RWPE2 (cell line): ENCODE data around the gene LRP10.
"Not testable (repeated sequence)": the region's sequence is repeated elsewhere in the genome, so short reads cannot be mapped to it uniquely, and the experiment has no call there.

Experiments
- ATAC-seq: fragments of 200-7000 bp; cut with Tn5 transposase; 3 replicates; pipeline ENCODE4 v1.9.1; 2021; ENCODE audit warnings: low read depth
- DNase-seq: peaks from one replicate; pipeline ENCODE4 v3.0.0-alpha.2; 2020; ENCODE audit warnings: low spot score
- H3K27ac ChIP-seq: fragments of 450-650 bp; 2 replicates; pipeline ENCODE4 v1.5.1; 2017; ENCODE audit warnings: mild to moderate bottlenecking; ENCODE audit not compliant: poor library complexity, severe bottlenecking
- H3K27me3 ChIP-seq: fragments of 250-450 bp; sonication (Bioruptor Pico); 2 replicates; pipeline ENCODE4 v1.5.1; 2021; ENCODE audit warnings: mild to moderate bottlenecking, moderate library complexity; ENCODE audit not compliant: insufficient read depth, poor library complexity, severe bottlenecking
- H3K36me3 ChIP-seq: fragments of 250-450 bp; sonication (Bioruptor Pico); 2 replicates; pipeline ENCODE4 v1.5.1; 2020; ENCODE audit warnings: low read depth, mild to moderate bottlenecking, moderate library complexity
- H3K4me1 ChIP-seq: fragments of 250-450 bp; sonication (Bioruptor Pico); 2 replicates; pipeline ENCODE4 v1.5.1; 2021; ENCODE audit warnings: mild to moderate bottlenecking, moderate library complexity; ENCODE audit not compliant: insufficient read depth, poor library complexity, severe bottlenecking
- H3K4me3 ChIP-seq: fragments of 250-450 bp; sonication (Bioruptor Pico); 2 replicates; pipeline ENCODE4 v1.5.1; 2021; ENCODE audit warnings: mild to moderate bottlenecking, moderate library complexity; ENCODE audit not compliant: severe bottlenecking
- H3K9me3 ChIP-seq: fragments of 250-450 bp; sonication (Bioruptor Pico); 2 replicates; pipeline ENCODE4 v1.5.1; 2021; ENCODE audit warnings: mild to moderate bottlenecking, moderate library complexity; ENCODE audit not compliant: severe bottlenecking
- TF ChIP-seq, protein P1 (sequence below): fragments of 450-650 bp; IDR thresholded peaks from one replicate; pipeline ENCODE4 v1.5.1; 2017; ENCODE audit warnings: mild to moderate bottlenecking, moderate library complexity; ENCODE audit not compliant: poor library complexity, severe bottlenecking

Gene LRP10, protein sequence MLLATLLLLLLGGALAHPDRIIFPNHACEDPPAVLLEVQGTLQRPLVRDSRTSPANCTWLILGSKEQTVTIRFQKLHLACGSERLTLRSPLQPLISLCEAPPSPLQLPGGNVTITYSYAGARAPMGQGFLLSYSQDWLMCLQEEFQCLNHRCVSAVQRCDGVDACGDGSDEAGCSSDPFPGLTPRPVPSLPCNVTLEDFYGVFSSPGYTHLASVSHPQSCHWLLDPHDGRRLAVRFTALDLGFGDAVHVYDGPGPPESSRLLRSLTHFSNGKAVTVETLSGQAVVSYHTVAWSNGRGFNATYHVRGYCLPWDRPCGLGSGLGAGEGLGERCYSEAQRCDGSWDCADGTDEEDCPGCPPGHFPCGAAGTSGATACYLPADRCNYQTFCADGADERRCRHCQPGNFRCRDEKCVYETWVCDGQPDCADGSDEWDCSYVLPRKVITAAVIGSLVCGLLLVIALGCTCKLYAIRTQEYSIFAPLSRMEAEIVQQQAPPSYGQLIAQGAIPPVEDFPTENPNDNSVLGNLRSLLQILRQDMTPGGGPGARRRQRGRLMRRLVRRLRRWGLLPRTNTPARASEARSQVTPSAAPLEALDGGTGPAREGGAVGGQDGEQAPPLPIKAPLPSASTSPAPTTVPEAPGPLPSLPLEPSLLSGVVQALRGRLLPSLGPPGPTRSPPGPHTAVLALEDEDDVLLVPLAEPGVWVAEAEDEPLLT

DNA sequence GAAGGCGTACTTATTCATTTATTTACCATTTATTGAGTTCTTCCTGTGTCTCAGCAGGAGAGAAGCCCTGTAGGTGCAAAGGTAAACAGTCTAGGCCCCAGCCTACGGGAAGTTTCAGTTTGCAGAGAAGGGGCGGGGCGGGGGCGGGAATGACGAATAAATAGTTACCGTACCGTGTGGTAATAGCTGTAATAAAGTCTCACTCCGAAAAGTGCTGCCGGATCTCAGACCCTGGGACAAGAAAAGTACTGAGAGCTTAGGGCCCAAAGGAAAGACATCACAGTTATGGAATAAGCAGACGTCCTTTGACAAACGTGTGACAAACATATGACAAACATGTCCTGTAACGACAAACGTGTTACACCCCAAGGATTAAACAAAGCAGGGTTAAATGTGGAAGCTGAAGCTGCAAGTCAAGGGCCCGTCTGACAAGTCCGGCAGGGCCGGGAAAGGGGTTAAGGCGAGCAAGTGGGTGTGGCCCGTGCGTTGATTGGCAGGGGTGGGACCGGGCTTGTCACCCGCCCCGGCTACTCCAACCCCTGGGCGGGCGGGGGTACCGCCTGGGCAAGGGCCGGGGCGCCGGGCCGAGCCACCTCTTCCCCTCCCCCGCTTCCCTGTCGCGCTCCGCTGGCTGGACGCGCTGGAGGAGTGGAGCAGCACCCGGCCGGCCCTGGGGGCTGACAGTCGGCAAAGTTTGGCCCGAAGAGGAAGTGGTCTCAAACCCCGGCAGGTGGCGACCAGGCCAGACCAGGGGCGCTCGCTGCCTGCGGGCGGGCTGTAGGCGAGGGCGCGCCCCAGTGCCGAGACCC lies at the start of gene LRP10:
Gene LRP10 (plus strand): TSS at position 517 of the 809 bp plus-strand sequence. CDS start 564 bp downstream, outside the sequence.
- DNase-seq (peak; percentile 96), ATAC-seq (peak; percentile 82)
- peaks cover 34% of the 10 kb centered on the region for H3K36me3 ChIP-seq
- no peaks in the 10 kb centered on the region for H3K27me3 ChIP-seq
- no peaks in the 10 kb centered on the region for H3K9me3 ChIP-seq
- H3K27ac ChIP-seq, result peak within 1 kb of the TSS; percentile 91
- peaks cover 9% of the 10 kb centered on the region for H3K4me1 ChIP-seq
- TF ChIP-seq, protein P1, sequence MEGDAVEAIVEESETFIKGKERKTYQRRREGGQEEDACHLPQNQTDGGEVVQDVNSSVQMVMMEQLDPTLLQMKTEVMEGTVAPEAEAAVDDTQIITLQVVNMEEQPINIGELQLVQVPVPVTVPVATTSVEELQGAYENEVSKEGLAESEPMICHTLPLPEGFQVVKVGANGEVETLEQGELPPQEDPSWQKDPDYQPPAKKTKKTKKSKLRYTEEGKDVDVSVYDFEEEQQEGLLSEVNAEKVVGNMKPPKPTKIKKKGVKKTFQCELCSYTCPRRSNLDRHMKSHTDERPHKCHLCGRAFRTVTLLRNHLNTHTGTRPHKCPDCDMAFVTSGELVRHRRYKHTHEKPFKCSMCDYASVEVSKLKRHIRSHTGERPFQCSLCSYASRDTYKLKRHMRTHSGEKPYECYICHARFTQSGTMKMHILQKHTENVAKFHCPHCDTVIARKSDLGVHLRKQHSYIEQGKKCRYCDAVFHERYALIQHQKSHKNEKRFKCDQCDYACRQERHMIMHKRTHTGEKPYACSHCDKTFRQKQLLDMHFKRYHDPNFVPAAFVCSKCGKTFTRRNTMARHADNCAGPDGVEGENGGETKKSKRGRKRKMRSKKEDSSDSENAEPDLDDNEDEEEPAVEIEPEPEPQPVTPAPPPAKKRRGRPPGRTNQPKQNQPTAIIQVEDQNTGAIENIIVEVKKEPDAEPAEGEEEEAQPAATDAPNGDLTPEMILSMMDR, result no peak
- peak within 1 kb of the TSS; percentile 69 for H3K4me3 ChIP-seq

DNA sequence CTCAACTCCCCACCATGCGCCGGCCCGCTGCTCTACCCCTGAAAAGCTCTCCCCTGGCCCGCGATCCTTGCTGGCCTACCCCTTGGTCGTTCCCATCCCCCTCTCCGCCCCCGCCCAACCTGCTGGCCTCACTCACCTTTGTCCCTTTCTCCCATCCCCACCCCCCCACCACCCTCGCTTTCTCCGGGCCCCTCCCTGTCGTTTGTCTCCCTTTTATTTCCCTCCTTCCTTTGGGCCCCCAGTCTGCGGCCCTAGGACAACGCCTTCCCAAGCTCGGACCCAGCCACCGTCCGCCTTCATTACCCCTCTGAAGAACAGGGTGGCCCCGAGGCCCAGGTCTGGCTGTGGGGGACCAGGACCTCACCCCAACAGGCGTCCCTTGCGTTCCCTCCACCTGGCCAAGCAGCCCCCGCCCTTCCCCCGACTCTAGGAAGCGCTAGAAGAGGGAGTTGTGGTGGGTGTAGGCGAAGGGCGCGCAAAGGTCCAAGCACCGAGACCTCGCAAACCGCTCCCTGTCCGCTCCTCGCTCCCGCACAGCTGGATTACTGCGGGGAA lies 49.4 kb upstream of the LRP10 start:
- Histone ChIP-seq H3K4me3 (no peak overlapping the region), H3K27me3 (no peaks in the 10 kb centered on the region), H3K9me3 (no peaks in the 10 kb centered on the region), H3K4me1 (peaks cover 29% of the 10 kb centered on the region), H3K27ac (peak overlapping the region; percentile 84), H3K36me3 (no peaks in the 10 kb centered on the region)
- TF ChIP-seq, protein P1, result no peak
- no peak for DNase-seq
- no peak for ATAC-seq

DNA sequence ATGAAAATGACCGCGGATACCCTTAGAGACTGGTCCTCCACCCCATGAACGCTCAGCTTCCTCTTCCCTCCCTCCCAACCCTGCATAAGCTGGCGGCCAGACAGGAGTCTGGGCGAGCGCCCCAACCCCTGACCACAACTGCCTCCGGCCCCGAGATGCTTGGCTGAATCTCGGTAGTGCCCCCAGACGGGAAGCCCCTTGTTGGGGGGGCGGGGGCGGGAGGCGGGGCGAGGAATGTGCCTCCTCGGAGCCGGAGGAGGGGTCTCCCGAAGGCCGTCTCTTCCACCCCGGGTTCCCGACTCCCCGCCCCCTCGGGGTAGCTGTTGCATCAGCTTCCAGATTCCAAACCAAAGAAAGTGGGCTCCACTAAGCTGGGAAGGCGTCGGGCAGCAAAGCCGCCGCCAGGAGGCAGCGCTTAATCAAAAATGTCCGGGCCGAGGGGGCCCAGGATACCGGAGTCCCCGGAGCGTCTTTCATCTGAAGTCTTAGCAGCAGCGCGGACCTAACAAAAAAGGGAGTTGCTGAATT lies 48.9 kb upstream of the LRP10 start:
- ATAC-seq, result peak; percentile 73
- no peaks in the 10 kb centered on the region for H3K27me3 ChIP-seq
- TF ChIP-seq, protein P1, result peak; percentile 95
- DNase-seq, result no peak
- peak overlapping the region; percentile 84 for H3K27ac ChIP-seq
- no peaks in the 10 kb centered on the region for H3K36me3 ChIP-seq
- H3K9me3 ChIP-seq, result no peaks in the 10 kb centered on the region
- H3K4me3 ChIP-seq, result no peak overlapping the region
- peaks cover 29% of the 10 kb centered on the region for H3K4me1 ChIP-seq

DNA sequence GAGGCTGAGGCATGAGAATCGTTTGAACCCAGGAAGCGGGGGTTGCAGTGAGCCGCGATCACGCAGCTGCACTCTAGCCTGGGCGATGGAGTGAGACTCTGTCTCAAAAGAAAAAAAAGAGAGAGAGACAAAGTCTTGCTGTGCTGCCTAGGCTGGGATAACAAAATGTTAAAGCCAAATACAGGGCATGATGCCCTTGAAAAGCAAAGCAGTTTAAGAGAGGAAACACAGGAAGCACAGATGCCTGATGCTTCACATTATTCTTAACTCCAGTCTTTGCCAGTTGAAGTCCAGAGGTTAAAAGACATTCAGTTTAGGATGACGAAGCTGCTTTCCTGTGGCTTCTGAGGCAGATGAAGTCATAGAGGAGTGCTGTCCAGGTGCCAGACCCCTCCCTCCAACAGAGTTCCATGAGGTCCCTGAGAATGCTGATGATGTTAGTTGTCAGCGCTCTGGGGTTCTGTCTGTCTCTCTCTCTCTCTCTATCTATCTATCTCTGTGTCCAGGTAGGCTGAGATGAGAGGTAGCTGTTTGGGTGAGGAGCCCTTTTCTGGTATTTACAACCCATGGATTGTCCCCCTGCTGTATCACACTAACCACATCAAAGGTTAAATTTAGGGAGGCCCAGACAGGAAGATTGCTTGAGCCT lies 46.7 kb upstream of the LRP10 start:
- H3K4me1 ChIP-seq, result peaks cover 27% of the 10 kb centered on the region
- DNase-seq, result no peak

DNA sequence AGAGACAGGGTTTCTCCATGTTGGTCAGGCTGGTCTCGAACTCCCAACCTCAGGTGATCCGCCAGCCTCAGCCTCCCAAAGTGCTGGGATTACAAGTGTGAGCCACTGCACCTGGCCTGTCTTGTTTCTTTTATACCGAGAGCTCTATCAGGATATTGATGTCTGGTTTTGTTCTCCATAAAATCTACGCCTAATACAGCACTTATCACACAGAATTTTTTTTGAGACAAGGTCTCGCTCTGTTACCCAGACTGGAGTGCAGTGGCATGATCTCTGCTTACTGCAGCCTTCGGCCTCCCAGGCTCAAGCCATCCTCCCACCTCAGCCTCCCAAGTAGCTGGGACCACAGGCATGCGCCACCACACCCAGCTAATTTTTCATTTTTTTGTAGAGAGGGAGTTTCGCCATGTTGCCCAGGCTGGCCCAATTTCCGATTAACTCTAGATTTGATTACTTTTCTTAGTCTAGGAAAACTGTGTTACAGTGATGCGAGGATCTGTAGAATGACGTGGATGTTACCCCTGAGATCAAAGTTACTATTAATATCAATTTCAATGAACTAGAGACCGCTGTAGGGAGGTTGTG lies 42.4 kb upstream of the LRP10 start:
- H3K4me1 ChIP-seq, result peaks cover 16% of the 10 kb centered on the region
- H3K27ac ChIP-seq, result peak overlapping the region; percentile 56
- not testable (repeated sequence) for ATAC-seq, DNase-seq, H3K27me3 ChIP-seq, H3K9me3 ChIP-seq
- H3K36me3 ChIP-seq, result peaks cover 31% of the 10 kb centered on the region
- H3K4me3 ChIP-seq, result peak overlapping the region; percentile 55

More for the DNA sequence above, 46.7 kb upstream of the LRP10 start:
- TF ChIP-seq, protein P1, result no peak
- Histone ChIP-seq H3K27ac (peak overlapping the region; percentile 84), H3K4me3 (no peak overlapping the region), H3K36me3 (no peaks in the 10 kb centered on the region), H3K9me3 (no peaks in the 10 kb centered on the region), H3K27me3 (no peaks in the 10 kb centered on the region)
- ATAC-seq, result peak; percentile 70
